Measurements from ENCODE around the gene ZSWIM9. TPM values are rescaled to one million over a fixed set of nuclear protein-coding genes. Genes with fewer than 3 reads are reported as not detected.
"Not testable (repeated sequence)": the region's sequence is repeated elsewhere in the genome, so short reads cannot be mapped to it uniquely, and the experiment has no call there.

ZSWIM9 gene
- total RNA-seq, 1 donor from 2014 or later = 11.8 TPM

DNA sequence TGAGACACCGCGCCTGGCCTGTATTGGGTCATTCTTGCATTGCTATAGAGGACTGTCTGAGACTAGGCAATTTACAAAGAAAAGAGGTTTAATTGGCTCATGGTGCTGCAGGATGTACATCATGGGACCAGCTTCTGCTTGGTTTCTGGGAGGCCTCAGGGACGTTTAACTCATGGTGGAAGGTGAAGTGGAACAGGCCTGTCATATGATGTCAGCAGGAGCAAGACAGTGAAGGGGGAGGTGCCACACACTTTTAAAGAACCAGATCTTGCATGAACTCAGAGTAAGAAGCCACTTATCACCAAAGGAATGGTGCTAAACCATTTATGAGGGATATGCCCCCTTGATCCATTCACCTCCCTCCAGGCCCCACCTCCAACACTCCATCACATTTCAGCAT is 66.6 kb downstream of the ZSWIM9 start:
- H3K4me3 Mint-ChIP-seq (ENCODE audit: low read depth) = no peak overlapping the region
- H3K27me3 Mint-ChIP-seq = no peaks in the 10 kb centered on the region
- TF ChIP-seq, protein P1, sequence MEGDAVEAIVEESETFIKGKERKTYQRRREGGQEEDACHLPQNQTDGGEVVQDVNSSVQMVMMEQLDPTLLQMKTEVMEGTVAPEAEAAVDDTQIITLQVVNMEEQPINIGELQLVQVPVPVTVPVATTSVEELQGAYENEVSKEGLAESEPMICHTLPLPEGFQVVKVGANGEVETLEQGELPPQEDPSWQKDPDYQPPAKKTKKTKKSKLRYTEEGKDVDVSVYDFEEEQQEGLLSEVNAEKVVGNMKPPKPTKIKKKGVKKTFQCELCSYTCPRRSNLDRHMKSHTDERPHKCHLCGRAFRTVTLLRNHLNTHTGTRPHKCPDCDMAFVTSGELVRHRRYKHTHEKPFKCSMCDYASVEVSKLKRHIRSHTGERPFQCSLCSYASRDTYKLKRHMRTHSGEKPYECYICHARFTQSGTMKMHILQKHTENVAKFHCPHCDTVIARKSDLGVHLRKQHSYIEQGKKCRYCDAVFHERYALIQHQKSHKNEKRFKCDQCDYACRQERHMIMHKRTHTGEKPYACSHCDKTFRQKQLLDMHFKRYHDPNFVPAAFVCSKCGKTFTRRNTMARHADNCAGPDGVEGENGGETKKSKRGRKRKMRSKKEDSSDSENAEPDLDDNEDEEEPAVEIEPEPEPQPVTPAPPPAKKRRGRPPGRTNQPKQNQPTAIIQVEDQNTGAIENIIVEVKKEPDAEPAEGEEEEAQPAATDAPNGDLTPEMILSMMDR (IDR thresholded peaks at IDR 0.05; ENCODE audit: unreplicated experiment) = no peak
- no peaks in the 10 kb centered on the region for H3K4me1 Mint-ChIP-seq (ENCODE audit: low read depth)
- no peak for DNase-seq (ENCODE audit: low spot score, unreplicated experiment)
- H3K36me3 Mint-ChIP-seq (ENCODE audit: insufficient read depth) = peaks cover 21% of the 10 kb centered on the region
- H3K27ac Mint-ChIP-seq = no peak overlapping the region
- H3K9me3 Mint-ChIP-seq (ENCODE audit: low read depth) = no peaks in the 10 kb centered on the region

DNA sequence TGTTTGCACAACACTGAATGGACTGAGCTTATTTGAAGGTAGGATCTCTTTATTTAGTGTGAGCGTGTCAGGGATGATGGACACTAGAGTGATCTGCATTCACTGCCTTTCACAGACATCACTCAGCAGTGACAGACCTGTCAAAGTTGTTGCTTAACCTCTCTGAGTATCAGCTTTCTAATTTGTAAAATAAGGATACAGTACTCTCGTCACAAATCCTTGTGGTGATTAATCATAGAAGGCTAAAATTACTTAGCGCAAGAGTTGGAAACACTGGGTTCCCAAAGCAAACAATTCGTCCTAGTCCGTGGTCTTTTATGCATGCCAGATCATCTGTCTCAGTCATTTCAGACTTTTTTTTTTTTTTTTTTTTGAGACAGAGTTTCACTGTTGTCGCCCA is 68.6 kb downstream of the ZSWIM9 start:
- H3K4me3 Mint-ChIP-seq (ENCODE audit: low read depth) = no peak overlapping the region
- no peak overlapping the region for H3K27ac Mint-ChIP-seq
- H3K36me3 Mint-ChIP-seq (ENCODE audit: insufficient read depth) = peaks cover 22% of the 10 kb centered on the region
- no peaks in the 10 kb centered on the region for H3K9me3 Mint-ChIP-seq (ENCODE audit: low read depth)
- H3K4me1 Mint-ChIP-seq (ENCODE audit: low read depth) = no peaks in the 10 kb centered on the region
- H3K27me3 Mint-ChIP-seq = no peaks in the 10 kb centered on the region
- no peak for DNase-seq (ENCODE audit: low spot score, unreplicated experiment)
- TF ChIP-seq, protein P1 (IDR thresholded peaks at IDR 0.05; ENCODE audit: unreplicated experiment) = no peak

DNA sequence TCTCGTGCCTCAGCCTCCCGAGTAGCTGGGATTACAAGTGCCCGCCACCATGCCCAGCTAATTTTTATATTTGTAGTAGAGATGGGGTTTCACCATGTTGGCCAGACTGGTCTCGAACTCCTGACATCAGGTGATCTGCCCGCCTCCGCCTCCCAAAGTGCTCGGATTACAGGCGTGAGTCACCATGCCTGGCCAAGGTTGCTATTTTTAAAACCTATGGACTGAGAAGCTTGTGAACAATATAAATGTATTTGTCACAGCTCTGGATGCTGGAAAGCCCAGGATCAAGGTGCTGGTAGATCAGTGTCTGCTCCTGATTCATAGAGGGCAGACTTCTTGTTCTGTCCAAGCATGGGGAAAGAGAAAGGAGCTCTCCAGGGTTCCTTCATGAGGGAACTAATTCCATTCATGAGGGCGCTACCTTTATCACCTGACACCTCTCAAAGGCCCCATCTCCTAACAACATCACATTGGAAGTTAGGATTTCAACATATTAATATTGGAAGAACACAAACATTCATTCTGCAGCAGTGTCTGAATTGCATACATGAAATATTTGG is 69.2 kb downstream of the ZSWIM9 start:
- no peak overlapping the region for H3K4me3 Mint-ChIP-seq (ENCODE audit: low read depth)
- no peaks in the 10 kb centered on the region for H3K4me1 Mint-ChIP-seq (ENCODE audit: low read depth)
- H3K36me3 Mint-ChIP-seq (ENCODE audit: insufficient read depth) = peaks cover 22% of the 10 kb centered on the region
- H3K27ac Mint-ChIP-seq = no peak overlapping the region
- H3K9me3 Mint-ChIP-seq (ENCODE audit: low read depth) = no peaks in the 10 kb centered on the region
- TF ChIP-seq, protein P1 (IDR thresholded peaks at IDR 0.05; ENCODE audit: unreplicated experiment) = no peak
- no peak for DNase-seq (ENCODE audit: low spot score, unreplicated experiment)
- no peaks in the 10 kb centered on the region for H3K27me3 Mint-ChIP-seq

DNA sequence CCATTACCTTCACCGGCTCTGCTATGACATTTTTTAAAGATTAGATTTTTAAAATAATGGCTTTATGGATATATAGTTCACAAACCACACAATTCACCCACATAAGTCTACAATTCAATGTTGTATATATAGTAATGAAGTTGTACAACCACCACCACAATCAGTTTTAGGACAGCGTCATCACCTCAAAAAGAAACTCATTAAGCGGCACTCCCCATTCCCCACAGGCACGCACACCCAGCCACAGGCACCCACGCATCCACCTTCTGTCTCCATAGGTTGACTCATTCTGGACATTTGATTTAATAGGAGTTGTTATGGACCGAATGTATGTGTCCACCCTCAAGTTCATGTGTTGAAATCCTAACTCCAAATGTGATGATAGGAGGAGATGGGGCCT is 71.3 kb downstream of the ZSWIM9 start:
- H3K36me3 Mint-ChIP-seq (ENCODE audit: insufficient read depth) = peaks cover 23% of the 10 kb centered on the region
- not testable (repeated sequence) for H3K4me1 Mint-ChIP-seq (ENCODE audit: low read depth); H3K27me3 Mint-ChIP-seq; H3K27ac Mint-ChIP-seq; DNase-seq (ENCODE audit: low spot score, unreplicated experiment); H3K4me3 Mint-ChIP-seq (ENCODE audit: low read depth); H3K9me3 Mint-ChIP-seq (ENCODE audit: low read depth)

DNA sequence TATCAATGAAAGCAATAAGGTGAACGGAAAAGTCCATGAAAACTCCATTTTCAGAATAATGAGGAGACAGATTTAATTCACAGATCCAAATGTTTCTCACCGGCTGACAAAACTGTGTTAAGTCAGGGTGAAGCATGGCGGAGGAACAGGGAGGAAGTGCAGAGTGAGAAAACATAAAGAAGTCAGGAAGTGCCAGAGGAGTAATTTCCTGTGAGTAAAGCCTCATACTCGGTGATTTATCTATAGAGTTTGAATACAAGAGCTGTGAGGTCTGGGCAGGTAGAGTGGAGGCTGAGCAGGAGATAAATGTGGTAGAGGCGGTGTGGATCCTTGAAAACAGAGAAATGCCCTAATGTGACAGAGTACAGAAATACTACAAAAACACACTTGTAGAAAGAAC is 73.8 kb downstream of the ZSWIM9 start:
- H3K36me3 Mint-ChIP-seq (ENCODE audit: insufficient read depth) = peaks cover 23% of the 10 kb centered on the region
- no peak overlapping the region for H3K27ac Mint-ChIP-seq
- no peak for DNase-seq (ENCODE audit: low spot score, unreplicated experiment)
- no peaks in the 10 kb centered on the region for H3K27me3 Mint-ChIP-seq
- TF ChIP-seq, protein P1 (IDR thresholded peaks at IDR 0.05; ENCODE audit: unreplicated experiment) = no peak
- H3K4me1 Mint-ChIP-seq (ENCODE audit: low read depth) = peaks cover 5% of the 10 kb centered on the region
- H3K9me3 Mint-ChIP-seq (ENCODE audit: low read depth) = no peaks in the 10 kb centered on the region
- H3K4me3 Mint-ChIP-seq (ENCODE audit: low read depth) = no peak overlapping the region

DNA sequence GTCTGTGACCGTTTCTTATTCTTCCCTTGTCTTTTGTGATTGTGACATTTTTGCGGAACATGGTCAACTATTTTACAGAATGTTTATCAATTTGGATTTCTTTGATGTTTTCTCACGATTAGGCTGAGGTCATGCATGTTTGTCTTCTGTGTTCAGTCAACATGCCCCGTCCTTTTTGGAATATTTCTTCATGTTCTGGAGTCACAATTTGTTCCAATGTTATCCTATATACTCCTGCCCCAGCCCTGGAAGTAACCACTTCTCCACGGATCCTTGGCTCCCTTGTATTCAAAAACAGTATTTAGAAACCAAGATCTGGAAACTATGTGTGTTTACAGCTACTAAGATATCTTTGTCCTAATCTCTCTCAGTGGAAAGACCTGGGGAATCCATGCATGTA is 75.6 kb downstream of the ZSWIM9 start:
- Mint-ChIP-seq H3K4me1 (ENCODE audit: low read depth) (peaks cover 5% of the 10 kb centered on the region), H3K4me3 (ENCODE audit: low read depth) (no peak overlapping the region), H3K36me3 (ENCODE audit: insufficient read depth) (peaks cover 16% of the 10 kb centered on the region), H3K27me3 (no peaks in the 10 kb centered on the region), H3K27ac (no peak overlapping the region), H3K9me3 (ENCODE audit: low read depth) (no peaks in the 10 kb centered on the region)
- TF ChIP-seq, protein P1 (IDR thresholded peaks at IDR 0.05; ENCODE audit: unreplicated experiment) = no peak
- DNase-seq (ENCODE audit: low spot score, unreplicated experiment) = no peak
